COLO668 (cell line): ENCODE data around the gene PPP2R5C.

Experiments
- DNase-seq: peaks from one replicate; lab custom pipeline; 2025; ENCODE audit not compliant: unreplicated experiment; lab: John Stamatoyannopoulos, UW

PPP2R5C gene

DNA sequence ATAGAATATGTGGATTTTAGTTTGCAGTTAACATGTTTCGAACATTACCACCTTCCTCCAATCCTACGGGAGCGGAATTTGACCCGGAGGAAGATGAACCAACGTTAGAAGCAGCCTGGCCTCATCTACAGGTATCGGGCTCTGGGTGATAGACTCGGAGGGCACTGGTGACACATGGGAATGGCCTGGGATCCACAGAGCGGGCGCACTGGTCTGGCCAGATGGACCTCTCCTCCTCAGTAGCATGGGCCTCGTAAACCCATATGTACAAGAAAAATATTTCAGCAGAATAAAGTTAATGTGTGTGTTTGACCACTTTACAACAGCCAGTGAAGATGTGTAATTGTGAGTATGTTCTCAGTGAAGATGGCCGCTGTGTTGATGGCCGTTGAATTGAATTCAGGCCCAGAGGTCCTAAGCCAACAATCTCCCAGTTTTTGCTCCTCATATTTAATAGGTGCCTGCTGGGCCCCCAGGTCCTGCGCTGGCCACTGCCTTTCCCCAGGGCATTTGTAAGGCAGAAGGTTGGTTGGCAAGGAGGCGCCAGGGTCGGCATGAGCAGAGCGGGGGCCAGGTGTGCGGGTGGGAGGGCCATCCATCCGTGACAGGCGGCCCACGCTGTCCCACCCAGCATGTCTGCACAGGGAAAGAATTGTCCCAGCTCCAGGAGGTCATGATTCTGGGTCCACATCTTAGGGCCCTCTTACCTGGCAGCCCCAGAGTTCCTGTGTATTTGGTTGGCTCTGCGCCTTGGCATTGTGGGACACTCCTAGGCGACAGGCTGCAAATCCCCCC is 120.8 kb downstream of the PPP2R5C start:
- no peak for DNase-seq

DNA sequence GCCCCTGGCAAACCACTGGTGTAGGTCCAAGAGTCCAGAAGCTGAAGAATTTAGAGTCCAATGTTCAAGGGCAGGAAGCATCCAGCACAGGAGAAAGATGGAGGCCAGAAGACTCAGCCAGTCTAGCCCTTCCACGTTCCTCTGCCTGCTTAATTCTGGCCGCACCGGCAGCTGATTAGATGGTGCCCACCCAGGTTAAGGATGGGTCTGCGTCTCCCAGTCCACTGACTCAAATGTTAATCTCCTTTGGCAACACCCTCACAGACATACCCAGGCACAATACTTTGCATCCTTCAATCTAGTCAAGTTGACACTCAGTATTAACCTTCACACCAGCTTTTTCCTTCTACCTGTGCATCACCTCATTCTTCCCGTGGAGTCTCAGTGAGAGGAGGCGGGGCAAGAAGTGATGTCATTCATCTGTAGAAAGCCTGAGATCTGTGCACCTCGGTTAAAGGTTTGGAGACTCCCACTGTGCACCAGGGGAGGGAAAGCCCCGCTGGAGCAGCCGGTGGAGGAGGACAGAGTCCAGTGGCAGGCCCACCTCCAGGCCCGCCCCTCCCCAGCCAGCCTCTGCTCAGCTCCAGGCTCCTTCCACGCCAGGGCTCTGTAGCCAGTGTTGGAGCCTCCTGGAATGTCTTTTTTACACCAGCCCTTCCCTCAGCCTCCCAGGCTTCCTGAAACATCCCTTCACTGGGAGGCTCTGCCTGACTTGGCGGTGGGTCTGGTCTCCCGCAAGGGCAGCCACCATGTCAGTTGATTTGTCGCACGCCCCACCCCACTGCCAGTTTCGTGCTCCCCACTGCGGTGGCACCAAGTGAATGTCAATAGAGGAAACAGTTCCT is 122.8 kb downstream of the PPP2R5C start:
- no peak for DNase-seq

GRCh38 chr14:101884934-101885576 is 123.5 kb downstream of the PPP2R5C start:
- no peak for DNase-seq

DNA sequence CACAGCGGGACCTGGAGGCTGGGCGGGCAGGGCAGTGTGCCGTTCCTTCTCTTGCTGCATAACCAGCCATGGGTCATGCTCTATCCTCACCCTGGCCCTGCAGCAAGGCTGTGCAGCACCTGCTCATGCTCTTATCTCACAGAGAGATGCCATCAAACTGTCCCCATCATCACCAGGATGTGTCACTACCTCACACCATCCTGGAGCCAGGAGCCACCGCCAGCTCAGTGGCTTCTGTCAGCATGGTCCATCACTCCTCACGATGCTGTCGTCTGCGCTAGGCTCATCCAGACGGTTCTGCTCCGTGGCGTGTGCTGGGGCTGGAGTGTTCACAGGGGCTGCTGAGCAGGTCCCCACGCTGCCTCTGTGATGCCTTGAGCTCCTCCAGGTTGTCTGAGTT is 125.7 kb downstream of the PPP2R5C start:
- no peak for DNase-seq

- no peak for DNase-seq
These were observed 126.7 kb downstream of the PPP2R5C start for GRCh38 chr14:101888182-101888581.

GRCh38 chr14:101889366-101889765 is 127.9 kb downstream of the PPP2R5C start:
- no peak for DNase-seq

- no peak for DNase-seq
These were observed 128.4 kb downstream of the PPP2R5C start for GRCh38 chr14:101889898-101890297.

DNA sequence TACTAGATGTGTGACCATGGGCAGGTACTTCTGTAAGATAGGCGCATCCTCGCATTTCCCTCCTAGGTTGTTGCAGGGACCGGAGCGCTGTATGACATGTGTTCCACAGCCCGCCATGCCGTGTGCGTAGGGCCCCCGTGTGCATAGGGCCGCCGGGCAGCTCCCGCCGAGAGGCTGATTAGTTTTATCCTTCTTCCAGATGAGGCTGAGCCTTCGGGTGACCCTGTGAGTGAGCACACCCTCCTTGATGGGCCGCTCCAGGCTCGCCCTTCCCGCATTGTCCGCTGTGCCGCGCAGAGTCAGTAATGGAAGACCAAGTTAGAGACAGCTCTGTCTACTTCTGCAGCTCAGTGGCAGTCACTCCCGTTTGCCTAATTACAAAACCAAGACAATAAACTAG is 130.0 kb downstream of the PPP2R5C start:
- DNase-seq = no peak

DNA sequence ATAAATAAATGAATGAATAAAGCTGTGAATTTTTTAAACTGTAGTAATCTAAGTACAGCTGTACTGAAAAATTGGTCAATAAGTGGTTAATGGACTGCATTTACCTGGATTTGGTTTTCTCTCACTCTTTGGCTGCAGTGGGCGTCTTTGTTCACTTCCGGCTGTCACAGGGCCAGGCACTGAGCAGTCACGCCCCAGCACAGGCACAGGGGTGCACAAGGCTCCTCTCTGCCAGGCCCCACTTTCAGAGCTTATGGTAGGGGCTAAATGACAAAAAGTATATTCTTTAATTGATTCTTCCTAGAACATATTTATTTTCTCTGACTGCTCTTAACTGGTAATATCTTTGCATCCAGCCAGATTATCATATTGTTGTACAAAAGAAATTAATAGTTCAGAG is 132.2 kb downstream of the PPP2R5C start:
- no peak for DNase-seq

DNA sequence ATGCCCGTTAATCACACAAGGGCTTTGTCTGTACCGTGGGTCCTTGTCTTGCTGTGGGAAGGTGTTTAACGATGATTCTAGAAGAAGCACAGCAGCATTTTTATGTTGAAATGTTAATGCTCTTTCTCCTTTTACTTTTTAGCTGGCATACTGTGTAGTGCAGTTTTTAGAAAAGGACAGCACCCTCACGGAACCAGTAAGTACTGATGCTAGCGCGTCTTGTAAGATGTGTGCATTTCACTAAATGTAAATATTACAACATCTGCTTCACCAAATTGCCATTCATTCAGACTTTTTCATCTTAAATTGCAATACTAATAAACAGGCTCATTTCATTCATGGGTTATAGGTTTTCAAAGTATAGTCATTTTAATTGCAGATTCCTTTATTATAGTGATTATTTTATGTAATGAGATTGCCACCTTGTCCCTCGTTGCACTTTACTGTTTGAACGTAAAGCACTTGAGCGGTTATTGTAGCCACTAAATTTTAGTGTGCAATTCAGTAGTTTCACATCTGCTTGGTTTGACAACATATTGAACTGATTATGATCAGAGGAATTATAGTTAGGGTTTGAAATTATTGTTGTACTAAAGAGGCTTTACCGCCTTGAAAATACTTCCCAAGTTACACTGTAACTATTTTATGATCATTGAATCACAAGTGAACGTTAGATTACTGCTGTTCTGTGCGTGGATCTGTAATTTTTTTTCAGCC is 133.0 kb downstream of the PPP2R5C start:
- no peak for DNase-seq

DNA sequence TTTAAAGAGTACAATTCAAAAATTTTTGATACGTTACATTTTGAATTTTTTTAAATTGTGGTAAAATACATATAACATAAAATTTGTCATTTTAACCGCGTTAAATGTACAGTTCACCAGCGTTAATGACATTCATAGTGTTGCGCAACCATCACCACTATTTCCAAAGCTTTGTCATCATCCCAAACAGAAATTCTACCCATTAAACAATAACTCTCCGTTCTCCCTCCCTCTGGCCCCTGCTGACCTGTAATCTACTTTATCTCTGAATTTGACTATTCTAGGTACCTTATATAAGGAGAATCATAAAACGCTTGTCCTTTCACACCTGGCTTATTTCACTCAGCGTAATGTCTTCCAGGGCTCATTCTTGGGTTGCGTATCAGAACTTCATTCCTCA is 133.7 kb downstream of the PPP2R5C start:
- DNase-seq = no peak

GRCh38 chr14:101897326-101897725 is 135.8 kb downstream of the PPP2R5C start:
- no peak for DNase-seq

GRCh38 chr14:101898416-101898815 is 136.9 kb downstream of the PPP2R5C start:
- no peak for DNase-seq

- no peak for DNase-seq
These were observed 137.8 kb downstream of the PPP2R5C start for GRCh38 chr14:101899263-101899662.

DNA sequence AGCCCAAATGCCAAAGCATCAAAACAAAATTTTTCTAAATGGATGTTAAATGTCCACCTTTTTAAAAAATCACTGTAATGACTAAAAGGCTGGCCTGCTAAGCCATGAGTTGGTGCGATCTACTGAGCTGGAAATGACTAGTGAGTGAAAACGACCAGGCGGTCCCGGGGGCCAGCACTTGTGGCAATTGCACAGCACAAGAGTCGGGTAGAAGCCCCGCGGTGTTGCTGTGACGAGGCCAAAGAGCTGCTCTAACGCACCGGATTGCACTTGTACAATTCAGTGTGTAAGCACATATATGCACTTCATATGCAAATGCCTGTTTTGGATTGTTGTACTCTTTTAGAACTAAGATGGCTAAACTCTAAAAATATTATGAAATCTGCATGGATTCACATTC is 138.7 kb downstream of the PPP2R5C start:
- DNase-seq = no peak

DNA sequence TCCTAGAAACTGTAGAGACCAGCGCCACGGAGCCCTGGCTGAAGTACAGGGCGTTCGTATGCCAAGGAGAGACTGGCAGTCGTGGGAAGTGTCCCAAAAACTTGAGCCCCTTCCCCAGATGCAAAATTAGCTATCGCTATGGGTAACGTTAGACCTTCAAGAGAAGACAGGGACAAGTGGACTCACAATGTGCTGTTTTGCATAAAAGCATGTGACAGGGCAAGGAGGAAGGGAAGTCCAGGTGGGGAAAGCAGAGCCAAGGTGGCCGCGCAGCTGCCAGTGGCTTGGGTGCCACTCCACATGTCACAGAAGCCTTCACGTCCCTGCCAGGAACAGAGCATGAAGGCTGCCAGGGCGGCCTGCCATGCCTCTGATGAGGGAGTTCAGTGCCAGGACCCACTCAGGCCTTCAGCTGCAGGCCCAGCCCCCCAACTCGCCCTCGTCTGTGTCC is 141.6 kb downstream of the PPP2R5C start:
- no peak for DNase-seq

GRCh38 chr14:101905614-101906013 is 144.1 kb downstream of the PPP2R5C start:
- DNase-seq = no peak

GRCh38 chr14:101906645-101907044 is 145.1 kb downstream of the PPP2R5C start:
- no peak for DNase-seq

DNA sequence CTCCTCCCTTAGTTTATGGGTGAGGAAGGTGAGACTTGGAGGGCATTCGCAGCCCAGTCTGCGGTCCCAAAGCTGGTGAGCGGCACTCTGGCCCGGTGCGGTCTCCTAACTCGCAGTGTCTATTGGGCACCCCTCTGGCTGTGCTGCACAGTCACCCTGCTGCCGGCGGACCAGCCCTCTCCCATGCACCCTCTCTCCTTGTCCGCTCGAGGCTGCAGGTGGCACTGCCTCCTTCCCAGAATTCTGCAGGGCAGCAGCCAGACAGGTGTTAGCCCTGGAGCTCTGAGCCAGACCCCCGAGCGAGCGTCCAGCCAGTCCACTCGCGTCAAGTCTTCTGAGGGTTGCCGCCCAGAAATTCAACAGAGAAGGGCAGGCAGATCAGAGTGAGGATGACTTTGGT is 146.1 kb downstream of the PPP2R5C start:
- no peak for DNase-seq

DNA sequence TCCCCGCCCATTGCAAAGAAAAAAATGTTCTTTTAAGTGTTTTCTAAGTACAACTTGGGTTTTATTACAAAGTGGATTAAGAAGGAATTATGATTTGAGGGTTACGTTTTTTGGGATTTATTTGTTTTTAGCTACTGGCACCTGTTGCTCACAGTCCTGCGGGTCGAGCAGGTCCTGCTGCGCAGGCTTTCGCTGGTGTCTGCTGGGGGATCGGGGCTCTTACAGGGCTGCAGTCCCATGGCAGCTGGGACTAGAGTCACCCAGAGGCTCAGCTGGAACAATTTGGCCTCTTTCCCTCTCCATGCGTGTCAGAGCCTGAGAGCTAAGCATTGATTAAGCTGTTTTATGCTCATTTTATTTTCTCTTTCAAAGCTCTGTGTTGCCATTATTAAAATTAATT is 147.3 kb downstream of the PPP2R5C start:
- no peak for DNase-seq
